GM19240 (cell line): ENCODE data around the gene GPR152.
"Not testable (repeated sequence)": the region's sequence is repeated elsewhere in the genome, so short reads cannot be mapped to it uniquely, and the experiment has no call there.

Source experiments
- DNase-seq: peaks from one replicate; pipeline ENCODE4 v3.0.0; 2011; ENCODE audit warnings: low spot score; ENCODE audit not compliant: insufficient read length

Gene GPR152

DNA sequence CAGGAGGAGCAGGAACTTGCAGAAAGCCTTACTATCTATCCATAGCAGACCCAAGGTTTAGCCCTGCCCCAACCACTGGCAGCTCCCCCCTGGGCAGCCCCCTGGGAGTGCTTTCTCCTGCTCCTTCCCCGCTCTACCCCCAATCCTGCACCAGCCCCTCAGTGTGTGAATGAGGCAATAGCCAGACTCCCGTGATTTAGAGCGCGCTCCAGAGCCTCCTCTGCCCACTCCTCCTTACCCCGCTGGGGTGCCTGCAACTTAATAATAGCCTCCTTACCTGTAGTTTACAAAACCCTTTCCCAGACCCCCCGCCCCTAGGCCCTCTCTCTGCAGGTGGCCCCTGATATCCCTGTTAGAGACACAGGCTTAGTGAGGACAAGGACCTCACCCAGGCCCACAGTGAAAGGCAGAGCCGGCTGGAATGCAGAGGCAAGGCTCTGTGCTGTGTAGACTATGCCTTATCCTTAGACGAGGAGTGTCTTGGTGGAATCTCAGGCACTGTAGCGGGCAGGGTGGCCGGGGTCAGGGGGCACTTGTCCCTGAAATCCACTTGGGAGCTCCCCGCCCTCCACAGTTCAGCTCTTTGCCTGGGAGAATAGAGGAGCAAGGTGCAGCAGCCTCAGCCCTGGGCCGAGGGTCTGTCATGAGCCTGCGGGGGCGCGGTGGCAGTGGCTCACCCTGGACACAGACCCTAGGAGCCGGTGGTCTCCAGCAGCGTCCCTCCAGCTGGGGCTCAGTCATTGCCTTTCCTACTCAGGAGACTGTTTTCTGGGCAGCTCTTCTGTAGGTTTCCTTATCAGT is 41.3 kb downstream of the GPR152 start:
- DNase-seq: no peak

DNA sequence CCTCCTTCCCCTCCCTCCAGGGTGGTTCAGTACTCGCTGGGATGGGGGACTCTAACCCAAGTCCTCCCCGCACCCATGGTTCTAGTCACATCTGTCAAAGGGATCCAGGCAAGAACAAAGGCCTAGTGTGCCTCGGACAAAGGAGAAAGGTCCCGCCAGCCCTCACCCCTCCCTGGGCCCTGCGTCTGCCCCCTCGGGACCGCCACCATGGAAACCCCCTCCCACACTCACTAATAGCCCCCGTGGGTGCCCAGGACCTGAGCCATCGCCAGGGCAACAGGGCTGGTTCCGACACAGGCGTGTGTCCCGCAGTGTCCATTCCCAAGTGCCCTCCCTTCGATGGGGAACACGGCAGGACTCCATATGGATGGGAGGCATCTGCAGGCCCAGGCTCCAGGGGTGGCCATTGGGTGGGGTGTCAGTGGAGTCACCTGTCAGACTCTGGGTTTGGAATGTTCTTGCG is 42.1 kb downstream of the GPR152 start:
- DNase-seq: no peak

DNA sequence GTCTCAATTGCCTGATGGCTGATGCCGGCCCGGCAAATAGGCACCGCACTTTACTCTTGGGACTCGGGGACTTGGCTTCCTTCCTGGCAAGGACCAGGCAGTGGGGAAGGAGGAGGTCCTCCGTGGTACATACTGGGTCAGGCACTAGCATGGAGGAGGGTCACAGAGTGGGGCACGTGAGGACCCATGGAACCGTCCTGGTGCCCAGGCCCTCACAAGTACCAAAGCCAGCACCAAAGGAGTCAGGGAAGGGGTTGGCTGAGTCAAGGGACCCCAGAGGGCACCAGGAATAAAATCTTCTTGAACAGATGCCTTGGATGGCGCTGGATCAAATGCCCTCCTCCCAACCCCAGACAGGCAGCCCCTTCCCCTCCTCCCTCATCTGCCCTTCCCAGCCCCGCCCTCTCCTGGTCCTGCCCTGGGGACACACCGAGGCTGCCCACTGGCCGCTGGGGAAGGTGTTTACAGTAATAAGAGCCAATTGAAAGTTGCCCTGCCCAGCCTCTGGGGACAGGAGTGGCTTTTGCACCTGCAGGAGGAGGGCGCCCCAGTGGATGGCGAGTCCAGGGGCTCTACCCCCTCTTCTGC is 42.7 kb downstream of the GPR152 start:
- no peak for DNase-seq

DNA sequence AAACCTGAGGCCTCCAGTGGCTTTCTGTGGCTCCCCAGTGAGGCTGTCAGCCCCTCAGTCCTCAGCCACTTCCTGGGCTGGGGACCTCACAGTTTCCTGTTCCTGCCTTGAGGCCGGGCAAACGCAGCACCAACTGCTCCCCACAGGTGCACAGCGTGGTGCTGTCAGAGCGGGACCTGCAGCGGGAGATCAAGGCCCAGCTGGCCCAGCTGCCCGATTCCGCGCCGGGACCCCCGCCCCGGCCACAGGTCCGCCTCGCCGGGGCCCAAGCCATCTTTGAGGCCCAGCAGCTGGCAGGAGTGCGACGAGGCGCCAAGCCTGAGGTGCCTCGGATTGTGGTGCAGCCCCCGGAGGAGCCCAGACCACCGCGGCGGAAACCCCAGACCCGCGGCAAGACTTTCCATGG is 43.3 kb downstream of the GPR152 start:
- DNase-seq: peak; percentile 77

- no peak for DNase-seq
Measured at GRCh38 chr11:67408437-67409200, 43.9 kb downstream of the GPR152 start.

GRCh38 chr11:67407688-67408163 is 44.8 kb downstream of the GPR152 start:
- no peak for DNase-seq

- DNase-seq: no peak
Measured at GRCh38 chr11:67406969-67407687, 45.4 kb downstream of the GPR152 start.

DNA sequence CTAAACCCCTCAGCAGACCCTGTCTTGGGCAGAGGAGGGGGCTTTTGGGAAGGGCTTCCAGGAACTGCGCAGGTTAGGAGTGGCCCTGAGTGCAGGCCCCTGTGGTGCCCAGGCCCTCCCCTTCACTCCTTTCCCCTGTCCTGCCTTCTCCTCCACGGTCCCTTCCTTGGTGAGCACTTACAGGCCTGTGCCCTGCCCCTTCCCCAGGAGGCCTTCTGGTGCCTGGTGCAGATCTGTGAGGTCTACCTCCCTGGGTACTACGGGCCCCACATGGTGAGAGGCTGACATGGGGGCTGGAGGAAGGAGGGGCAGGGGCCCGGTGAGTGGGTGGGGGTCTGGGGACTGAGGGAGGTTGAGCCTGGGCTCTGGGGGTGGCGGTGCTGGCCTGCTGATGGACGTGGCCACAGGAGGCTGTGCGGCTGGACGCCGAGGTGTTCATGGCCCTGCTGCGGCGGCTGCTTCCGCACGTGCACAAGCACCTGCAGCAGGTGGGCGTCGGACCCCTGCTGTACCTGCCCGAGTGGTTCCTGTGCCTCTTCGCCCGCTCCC is 46.0 kb downstream of the GPR152 start:
- no peak for DNase-seq

DNA sequence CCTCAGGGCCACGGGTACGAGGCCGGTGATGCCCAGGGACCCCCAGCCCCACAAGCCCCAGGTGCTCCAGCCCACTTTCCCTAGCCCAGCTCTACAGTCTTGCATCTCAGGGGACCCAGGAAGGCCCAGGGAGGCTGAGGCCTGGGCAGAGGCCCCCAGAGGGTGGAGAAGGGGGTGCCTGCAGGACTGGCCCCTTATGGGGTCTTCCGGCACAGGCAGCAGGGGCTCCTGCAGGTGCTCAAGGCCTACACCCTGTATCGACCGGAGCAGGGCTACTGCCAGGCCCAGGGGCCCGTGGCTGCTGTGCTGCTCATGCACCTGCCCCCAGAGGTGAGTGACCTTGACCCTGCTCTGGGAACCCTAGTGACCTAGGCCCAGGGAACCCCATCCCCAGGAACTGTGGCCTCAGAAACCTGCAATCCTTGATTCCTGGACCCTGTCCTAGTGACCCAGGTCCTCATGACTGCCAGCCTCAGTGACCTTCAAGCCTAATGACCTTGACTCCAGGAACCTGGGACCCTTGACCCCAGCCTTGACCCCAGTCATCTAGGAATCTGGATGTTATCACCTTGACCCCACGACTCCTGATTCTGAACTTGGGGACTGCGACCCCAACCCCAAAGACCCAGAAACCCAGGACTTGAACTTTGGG is 46.7 kb downstream of the GPR152 start:
- no peak for DNase-seq

- DNase-seq: no peak
Measured at GRCh38 chr11:67405196-67405567, 47.3 kb downstream of the GPR152 start.

DNA sequence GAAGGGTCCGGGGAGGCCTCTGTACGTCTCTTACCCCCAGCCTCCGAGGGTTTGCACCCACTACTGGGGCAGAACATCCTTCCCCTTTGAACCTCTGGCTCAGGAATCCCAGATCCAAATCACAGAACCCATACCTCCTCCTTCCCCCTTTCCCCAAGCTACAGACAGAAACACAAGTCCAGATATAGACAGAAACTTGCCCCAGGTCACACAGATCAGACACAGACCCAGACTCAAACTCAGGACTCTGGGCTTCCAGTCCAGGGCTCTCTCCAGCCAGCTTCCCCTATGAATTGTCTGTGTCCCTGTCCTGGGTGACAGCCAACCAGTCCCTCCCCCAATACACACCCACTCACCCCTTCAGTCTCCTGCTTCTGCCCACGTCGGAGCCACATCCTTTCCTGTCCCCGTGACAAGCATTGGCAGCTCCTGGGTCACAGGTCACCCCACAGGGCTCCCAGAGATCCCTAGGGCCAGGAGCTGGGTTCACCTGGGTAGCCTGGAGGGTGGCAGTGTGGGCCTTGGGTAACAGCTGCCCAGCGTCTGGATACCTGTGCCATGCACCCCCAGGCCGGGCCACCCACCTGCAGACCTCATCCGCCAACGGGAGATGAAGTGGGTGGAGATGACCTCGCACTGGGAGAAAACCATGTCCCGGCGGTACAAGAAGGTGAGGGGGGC is 47.9 kb downstream of the GPR152 start:
- no peak for DNase-seq

DNA sequence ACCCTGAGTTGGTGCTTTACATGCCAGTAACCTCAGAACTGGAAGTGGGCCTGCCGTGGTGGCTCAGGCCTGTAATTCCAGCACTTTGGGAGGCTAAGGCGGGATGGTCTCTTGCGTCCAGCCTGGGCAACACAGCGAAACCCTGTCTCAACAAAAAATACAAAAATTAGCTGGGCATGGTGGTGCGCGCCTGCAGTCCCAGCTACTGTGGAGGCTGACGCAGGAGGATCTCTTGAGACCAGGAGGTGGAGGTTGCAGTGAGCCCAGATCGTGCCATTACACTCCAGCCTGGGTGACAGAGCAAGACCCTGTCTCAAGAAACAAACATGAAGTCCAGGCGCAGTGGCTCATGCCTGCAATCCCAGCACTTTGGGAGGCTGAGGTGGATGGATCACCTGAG is 49.4 kb downstream of the GPR152 start:
- DNase-seq: not testable (repeated sequence)

DNA sequence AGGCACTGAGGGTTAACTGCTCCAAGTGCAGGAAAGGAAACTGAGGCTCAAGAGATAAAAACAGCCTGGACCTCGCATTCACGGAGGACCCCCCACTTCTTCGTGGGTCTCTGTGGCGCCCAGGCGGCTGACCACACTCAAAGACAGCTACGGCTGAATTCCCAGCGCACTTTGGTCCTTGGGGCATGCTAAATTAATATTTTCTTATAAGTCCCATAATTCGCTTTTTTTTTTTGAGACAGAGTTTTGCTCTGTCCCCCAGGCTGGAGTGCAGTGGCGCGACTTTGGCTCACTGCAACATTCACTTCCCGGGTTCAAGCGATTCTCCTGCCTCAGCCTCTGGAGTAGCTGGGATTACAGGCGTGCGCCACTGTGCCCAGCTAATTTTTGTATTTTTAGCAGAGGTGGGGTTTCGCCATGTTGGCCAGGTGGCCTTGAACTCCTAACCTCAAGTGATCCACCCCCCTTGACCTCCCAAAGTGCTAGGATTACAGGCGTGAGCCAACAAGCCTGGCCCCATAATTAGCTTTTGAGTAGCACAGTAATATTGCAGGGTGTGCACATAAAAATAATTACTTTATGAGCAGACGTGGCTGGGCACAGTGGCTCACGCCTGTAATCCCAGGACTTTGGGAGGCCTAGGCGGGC is 50.2 kb downstream of the GPR152 start:
- not testable (repeated sequence) for DNase-seq

DNA sequence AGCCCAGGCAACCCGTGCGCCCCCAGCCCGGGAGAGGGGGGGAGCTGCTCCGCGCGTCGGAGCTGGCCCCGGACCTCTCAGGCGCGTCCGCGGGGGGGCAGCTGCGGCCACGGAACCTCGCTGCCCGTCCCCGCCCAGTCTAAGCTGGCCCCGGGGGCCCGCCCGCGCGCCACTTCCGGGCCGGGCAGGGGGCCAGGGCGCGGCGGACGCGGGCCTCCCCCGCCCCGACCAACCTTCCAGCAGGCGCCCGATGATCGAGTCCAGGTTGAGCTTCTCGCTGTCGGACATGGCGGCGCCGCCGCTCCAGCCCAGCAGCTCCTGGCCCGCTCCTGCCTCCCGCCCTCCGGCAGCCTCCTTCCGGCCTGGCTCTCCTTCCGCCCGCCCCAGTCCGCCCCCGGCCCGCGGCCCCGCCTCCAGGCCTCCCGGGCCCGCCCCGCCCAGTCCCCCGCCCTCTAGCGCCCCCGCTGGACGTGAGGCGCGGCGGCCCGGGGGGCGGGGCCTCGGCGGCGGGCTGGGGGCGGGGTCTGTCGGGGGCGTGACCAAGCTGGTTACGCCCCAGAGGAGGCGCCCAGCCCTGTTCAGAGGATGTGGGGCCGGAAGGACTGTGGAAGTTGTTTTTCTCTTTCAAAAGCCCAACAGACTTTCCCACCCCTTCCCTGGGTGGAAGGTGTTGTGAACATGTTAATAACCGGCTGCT is 50.9 kb downstream of the GPR152 start, which contains the start of gene PPP1CA:
Gene PPP1CA, minus strand, starts transcription at position 364 of the 697 bp plus-strand sequence. Its CDS starts 76 bp downstream, at position 288.
- peak; percentile 89 for DNase-seq
